Panc1 (cell line): ENCODE data around the gene KRTAP12-3. TPM values are rescaled to one million over a fixed set of nuclear protein-coding genes. Genes with fewer than 3 reads are reported as not detected.
A peak's percentile ranks its signal among the peaks of the same experiment; 100 is the strongest.
"Not testable (repeated sequence)": the region's sequence is repeated elsewhere in the genome, so short reads cannot be mapped to it uniquely, and the experiment has no call there.

Experiments used
- ATAC-seq: fragments of 200-7000 bp; cut with Tn5 transposase; 2 replicates; pipeline ENCODE4 v1.9.1; 2020; ENCODE audit warnings: mild to moderate bottlenecking, moderate library complexity
- BruUV-seq: library from RNA; stranded (reverse); fragments of 400-500 nt; replicated peaks from 2 replicates; lab custom pipeline; 2021; lab: Mats Ljungman, UMichigan
- CTCF ChIA-PET: fragments of 300-600 bp; sonication (Branson Sonifier 250); formaldehyde crosslinking; loops from one replicate; lab custom pipeline; 2022; ENCODE audit warnings: antibody characterized with exemption; lab: Charles Lee
- POLR2A ChIA-PET: fragments of 300-600 bp; sonication (Branson Sonifier 250); formaldehyde crosslinking; loops from one replicate; lab custom pipeline; 2022; ENCODE audit warnings: antibody characterized with exemption; lab: Charles Lee
- DNase-seq: peaks from one replicate; pipeline ENCODE4 v3.0.0-alpha.2; 2010; ENCODE audit warnings: low read depth, low spot score
- H3K27ac ChIP-seq: 2 replicates; pipeline ENCODE4 v1.5.1; 2011; ENCODE audit warnings: mild to moderate bottlenecking, low read length, inconsistent platforms
- H3K27me3 ChIP-seq: fragments of 200-500 bp; sonication (Bioruptor generic); 2 replicates; pipeline ENCODE4 v1.6.0; 2014; ENCODE audit warnings: low read length, inconsistent platforms; ENCODE audit not compliant: control insufficient read depth, insufficient read depth
- H3K36me3 ChIP-seq: fragments of 200-500 bp; sonication (Bioruptor generic); 2 replicates; pipeline ENCODE4 v1.5.1; 2014; ENCODE audit warnings: inconsistent platforms, mild to moderate bottlenecking, low read length, moderate library complexity; ENCODE audit not compliant: control insufficient read depth, insufficient read depth
- H3K4me1 ChIP-seq: 2 replicates; pipeline ENCODE4 v1.5.1; 2011; ENCODE audit warnings: inconsistent platforms, mild to moderate bottlenecking, low read length, moderate library complexity; ENCODE audit not compliant: control insufficient read depth, insufficient read depth
- H3K4me3 ChIP-seq, 2 experiments: 2 replicates each; pipeline ENCODE4 v1.5.1; 2011 to 2012; ENCODE audit warnings: low read depth in 2 of 2, low read length in 2 of 2, mild to moderate bottlenecking in 2 of 2, inconsistent platforms in 1 of 2, moderate library complexity in 1 of 2
- H3K9me3 ChIP-seq: fragments of 200-500 bp; sonication (Bioruptor generic); 2 replicates; pipeline ENCODE4 v1.5.1; 2014; ENCODE audit warnings: low read depth, mild to moderate bottlenecking, inconsistent platforms, low read length, moderate library complexity; ENCODE audit not compliant: control insufficient read depth, insufficient read depth
- POLR2AphosphoS5 ChIP-seq: IDR thresholded peaks from 2 replicates; pipeline ENCODE4 v1.6.1; 2012; ENCODE audit warnings: mild to moderate bottlenecking, low read depth, low read length, moderate library complexity
- SIN3A ChIP-seq: IDR thresholded peaks from 2 replicates; pipeline ENCODE4 v1.6.1; 2012; ENCODE audit warnings: low read depth, mild to moderate bottlenecking, low read length, moderate library complexity, borderline replicate concordance; ENCODE audit not compliant: insufficient read depth
- TCF7L2 ChIP-seq: IDR thresholded peaks from 2 replicates; pipeline ENCODE4 v1.6.1; 2011; ENCODE audit warnings: mild to moderate bottlenecking, low read depth, low read length, inconsistent platforms
- in situ Hi-C: cut with HindIII; loops from 2 replicates; pipeline ENCODE4 v1.10.0; 2016; ENCODE audit warnings: low sequenced_read_pairs, low pct_unique_long_range_greater_than_20kb
- intact Hi-C: fragments of 100-400 bp; cut with micrococcal nuclease; formaldehyde crosslinking; loops from one replicate; pipeline ENCODE4 v1.10.0; 2022; ENCODE audit not compliant: unreplicated experiment
- total RNA-seq: library from RNA; stranded (reverse); gene quantifications from one replicate; pipeline ENCODE4 v1.2.1, GENCODE V29; 2021; ENCODE audit not compliant: unreplicated experiment
- TF ChIP-seq, protein P1 (sequence below): fragments of 450-650 bp; IDR thresholded peaks from 2 replicates; pipeline ENCODE4 v1.5.1; 2017; ENCODE audit warnings: mild to moderate bottlenecking
- TF ChIP-seq, protein P2 (sequence below), 2 experiments: IDR thresholded peaks; 2 replicates each; pipeline ENCODE4 v1.6.1; 2011 to 2012; ENCODE audit warnings: low read depth in 2 of 2, control low read depth in 1 of 2, low read length in 1 of 2, mild to moderate bottlenecking in 1 of 2, moderate library complexity in 1 of 2; ENCODE audit not compliant: insufficient read depth in 1 of 2

The KRTAP12-3 gene
- total RNA-seq, 1 experiment from 2014 or later, result not detected

DNA sequence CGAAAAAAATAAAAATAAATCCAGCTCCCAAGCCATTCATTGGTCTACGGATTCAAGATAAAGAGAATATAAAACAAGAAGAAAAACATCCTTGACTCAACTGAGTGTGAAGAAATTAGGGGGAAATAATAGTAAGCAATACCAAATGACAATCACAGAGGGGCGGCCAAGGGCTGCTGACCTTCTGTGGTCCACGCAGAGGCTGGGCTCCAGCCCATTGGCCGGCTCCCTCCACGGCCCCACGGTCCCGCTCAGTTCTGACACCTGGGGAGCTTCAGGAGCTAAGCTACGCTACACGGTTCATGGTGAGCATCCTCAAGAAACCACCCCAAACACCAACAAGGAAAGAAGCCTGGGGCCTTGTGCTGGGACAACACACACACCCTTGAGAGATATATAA lies 38.8 kb downstream of the KRTAP12-3 start:
- H3K4me3 ChIP-seq, result no peak overlapping the region
- intact Hi-C loops (no loop called here), in situ Hi-C loops (no loop called here)
- H3K27me3 ChIP-seq, result no peaks in the 10 kb centered on the region
- DNase-seq (no peak), ATAC-seq (no peak)
- no TSS peak for BruUV-seq
- H3K36me3 ChIP-seq, result no peaks in the 10 kb centered on the region
- H3K27ac ChIP-seq, result no peak overlapping the region
- ChIA-PET CTCF (interaction anchor here (0.7 kb wide), 1 partner anchor 96 kb away, joined by 9 read pairs; no protein-coding TSS in a partner anchor), POLR2A (interaction anchor here (0.6 kb wide), 1 partner anchor 11 kb away, joined by 3 read pairs; no protein-coding TSS in a partner anchor)
- TF ChIP-seq, protein P1, sequence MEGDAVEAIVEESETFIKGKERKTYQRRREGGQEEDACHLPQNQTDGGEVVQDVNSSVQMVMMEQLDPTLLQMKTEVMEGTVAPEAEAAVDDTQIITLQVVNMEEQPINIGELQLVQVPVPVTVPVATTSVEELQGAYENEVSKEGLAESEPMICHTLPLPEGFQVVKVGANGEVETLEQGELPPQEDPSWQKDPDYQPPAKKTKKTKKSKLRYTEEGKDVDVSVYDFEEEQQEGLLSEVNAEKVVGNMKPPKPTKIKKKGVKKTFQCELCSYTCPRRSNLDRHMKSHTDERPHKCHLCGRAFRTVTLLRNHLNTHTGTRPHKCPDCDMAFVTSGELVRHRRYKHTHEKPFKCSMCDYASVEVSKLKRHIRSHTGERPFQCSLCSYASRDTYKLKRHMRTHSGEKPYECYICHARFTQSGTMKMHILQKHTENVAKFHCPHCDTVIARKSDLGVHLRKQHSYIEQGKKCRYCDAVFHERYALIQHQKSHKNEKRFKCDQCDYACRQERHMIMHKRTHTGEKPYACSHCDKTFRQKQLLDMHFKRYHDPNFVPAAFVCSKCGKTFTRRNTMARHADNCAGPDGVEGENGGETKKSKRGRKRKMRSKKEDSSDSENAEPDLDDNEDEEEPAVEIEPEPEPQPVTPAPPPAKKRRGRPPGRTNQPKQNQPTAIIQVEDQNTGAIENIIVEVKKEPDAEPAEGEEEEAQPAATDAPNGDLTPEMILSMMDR, result no peak
- TF ChIP-seq SIN3A (no peak), TCF7L2 (no peak), POLR2AphosphoS5 (no peak)
- TF ChIP-seq, protein P2, sequence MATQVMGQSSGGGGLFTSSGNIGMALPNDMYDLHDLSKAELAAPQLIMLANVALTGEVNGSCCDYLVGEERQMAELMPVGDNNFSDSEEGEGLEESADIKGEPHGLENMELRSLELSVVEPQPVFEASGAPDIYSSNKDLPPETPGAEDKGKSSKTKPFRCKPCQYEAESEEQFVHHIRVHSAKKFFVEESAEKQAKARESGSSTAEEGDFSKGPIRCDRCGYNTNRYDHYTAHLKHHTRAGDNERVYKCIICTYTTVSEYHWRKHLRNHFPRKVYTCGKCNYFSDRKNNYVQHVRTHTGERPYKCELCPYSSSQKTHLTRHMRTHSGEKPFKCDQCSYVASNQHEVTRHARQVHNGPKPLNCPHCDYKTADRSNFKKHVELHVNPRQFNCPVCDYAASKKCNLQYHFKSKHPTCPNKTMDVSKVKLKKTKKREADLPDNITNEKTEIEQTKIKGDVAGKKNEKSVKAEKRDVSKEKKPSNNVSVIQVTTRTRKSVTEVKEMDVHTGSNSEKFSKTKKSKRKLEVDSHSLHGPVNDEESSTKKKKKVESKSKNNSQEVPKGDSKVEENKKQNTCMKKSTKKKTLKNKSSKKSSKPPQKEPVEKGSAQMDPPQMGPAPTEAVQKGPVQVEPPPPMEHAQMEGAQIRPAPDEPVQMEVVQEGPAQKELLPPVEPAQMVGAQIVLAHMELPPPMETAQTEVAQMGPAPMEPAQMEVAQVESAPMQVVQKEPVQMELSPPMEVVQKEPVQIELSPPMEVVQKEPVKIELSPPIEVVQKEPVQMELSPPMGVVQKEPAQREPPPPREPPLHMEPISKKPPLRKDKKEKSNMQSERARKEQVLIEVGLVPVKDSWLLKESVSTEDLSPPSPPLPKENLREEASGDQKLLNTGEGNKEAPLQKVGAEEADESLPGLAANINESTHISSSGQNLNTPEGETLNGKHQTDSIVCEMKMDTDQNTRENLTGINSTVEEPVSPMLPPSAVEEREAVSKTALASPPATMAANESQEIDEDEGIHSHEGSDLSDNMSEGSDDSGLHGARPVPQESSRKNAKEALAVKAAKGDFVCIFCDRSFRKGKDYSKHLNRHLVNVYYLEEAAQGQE (IDR thresholded peaks at IDR 0.05; ENCODE audit: insufficient read depth in 1 of 2, low read depth in 2 of 2, low read length in 1 of 2), result no peak
- no peaks in the 10 kb centered on the region for H3K4me1 ChIP-seq
- peaks cover 4% of the 10 kb centered on the region; the same call in 1 of the 2 replicates for H3K9me3 ChIP-seq

DNA sequence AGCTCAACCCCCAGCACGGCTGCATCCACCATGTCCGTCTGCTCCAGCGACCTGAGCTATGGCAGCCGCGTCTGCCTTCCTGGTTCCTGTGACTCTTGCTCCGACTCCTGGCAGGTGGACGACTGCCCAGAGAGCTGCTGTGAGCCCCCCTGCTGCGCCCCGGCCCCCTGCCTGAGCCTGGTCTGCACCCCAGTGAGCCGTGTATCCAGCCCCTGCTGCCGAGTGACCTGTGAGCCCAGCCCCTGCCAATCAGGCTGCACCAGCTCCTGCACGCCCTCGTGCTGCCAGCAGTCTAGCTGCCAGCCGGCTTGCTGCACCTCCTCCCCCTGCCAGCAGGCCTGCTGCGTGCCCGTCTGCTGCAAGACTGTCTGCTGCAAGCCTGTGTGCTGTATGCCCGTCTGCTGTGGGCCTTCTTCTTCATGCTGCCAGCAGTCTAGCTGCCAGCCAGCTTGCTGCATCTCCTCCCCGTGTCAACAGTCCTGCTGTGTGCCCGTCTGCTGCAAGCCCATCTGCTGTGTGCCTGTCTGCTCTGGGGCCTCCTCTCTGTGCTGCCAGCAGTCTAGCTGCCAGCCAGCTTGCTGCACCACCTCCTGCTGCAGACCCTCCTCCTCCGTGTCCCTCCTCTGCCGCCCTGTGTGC lies 39.6 kb downstream of the KRTAP12-3 start, which contains the start of gene KRTAP10-12:
Gene KRTAP10-12, plus strand, starts transcription at position 1 of the 639 bp plus-strand sequence. Its CDS starts 30 bp downstream, at position 31.
- CTCF ChIA-PET, intact Hi-C loops, DNase-seq, H3K27me3 ChIP-seq, H3K4me1 ChIP-seq, H3K36me3 ChIP-seq, POLR2A ChIA-PET, H3K9me3 ChIP-seq, H3K4me3 ChIP-seq, BruUV-seq, H3K27ac ChIP-seq, in situ Hi-C loops: not testable (repeated sequence)
- 0 out of 2 replicates have a peak, but pooled peaks have one; percentile 10 for ATAC-seq
